Astrocyte (in vitro differentiated cells and primary cell): Measurements from ENCODE around the gene FSTL1.

ENCODE experiments used
- EZH2 ChIP-seq: IDR thresholded peaks from 2 replicates; pipeline ENCODE4 v1.6.1; 2012; ENCODE audit warnings: mild to moderate bottlenecking, low read length, inconsistent platforms; ENCODE audit not compliant: insufficient read depth
- TF ChIP-seq, protein P1 (sequence below): IDR thresholded peaks from 2 replicates; pipeline ENCODE4 v1.5.1; 2011; ENCODE audit warnings: low read depth, mild to moderate bottlenecking, inconsistent platforms, low read length, moderate library complexity; ENCODE audit not compliant: insufficient read depth

DNA sequence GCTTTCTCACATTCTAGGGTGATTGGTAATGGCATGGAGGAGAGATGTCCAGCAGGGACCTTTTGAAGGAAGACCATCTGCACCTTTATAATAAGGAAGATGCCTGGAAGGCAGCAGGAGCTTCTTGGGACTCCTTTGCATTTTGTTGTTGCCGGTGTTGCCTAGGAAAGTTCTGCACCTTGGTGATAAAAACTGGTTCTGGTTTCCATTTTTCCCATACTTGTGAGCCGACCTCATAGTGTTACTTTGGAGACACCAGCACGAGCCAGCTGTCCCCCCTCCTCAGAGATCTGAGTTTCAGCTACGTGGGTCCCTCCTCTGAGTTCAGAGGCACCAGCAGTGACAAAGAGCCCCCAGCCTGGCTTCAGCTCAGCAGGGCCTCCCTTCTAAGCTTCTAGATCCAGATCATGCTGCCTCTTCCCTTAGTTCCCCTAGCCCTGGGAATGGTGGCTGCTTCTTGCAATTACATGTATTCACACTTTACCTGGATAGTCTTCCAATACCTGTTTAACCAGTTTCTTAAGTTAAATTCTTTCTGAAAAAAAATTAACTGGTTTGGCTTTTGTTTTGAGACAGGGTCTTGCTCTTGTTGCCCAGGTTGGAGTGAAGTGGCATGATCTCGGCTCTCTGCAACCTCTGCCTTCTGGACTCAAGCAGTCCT is 18.0 kb upstream of the FSTL1 start:
- TF ChIP-seq, protein P1, sequence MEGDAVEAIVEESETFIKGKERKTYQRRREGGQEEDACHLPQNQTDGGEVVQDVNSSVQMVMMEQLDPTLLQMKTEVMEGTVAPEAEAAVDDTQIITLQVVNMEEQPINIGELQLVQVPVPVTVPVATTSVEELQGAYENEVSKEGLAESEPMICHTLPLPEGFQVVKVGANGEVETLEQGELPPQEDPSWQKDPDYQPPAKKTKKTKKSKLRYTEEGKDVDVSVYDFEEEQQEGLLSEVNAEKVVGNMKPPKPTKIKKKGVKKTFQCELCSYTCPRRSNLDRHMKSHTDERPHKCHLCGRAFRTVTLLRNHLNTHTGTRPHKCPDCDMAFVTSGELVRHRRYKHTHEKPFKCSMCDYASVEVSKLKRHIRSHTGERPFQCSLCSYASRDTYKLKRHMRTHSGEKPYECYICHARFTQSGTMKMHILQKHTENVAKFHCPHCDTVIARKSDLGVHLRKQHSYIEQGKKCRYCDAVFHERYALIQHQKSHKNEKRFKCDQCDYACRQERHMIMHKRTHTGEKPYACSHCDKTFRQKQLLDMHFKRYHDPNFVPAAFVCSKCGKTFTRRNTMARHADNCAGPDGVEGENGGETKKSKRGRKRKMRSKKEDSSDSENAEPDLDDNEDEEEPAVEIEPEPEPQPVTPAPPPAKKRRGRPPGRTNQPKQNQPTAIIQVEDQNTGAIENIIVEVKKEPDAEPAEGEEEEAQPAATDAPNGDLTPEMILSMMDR: no peak
- no peak for TF ChIP-seq EZH2
